ENCODE data around the gene LGI4. TPM values are rescaled to one million over a fixed set of nuclear protein-coding genes. Genes with fewer than 3 reads are reported as not detected.

Gene LGI4
- total and polyA plus RNA-seq, 11 donors, result 2.2 to 15.1 (median 6.0) TPM

GRCh38 chr19:35144600-35145436 is 10.0 kb upstream of the LGI4 start:
- peaks cover 0 to 38% (median 22%) of the 10 kb centered on the region in 12 donors for H3K4me1 ChIP-seq
- ATAC-seq, result no peak
- H3K27me3 ChIP-seq, result peaks cover 0 to 23% (median 0%) of the 10 kb centered on the region in 9 donors
- TF ChIP-seq POLR2A (IDR thresholded peaks at IDR 0.05) (no peak), CTCF (IDR thresholded peaks at IDR 0.05) (no peak)
- no peak overlapping the region for H3K4me3 ChIP-seq
- no peak for DNase-seq
- no peak overlapping the region for H3K27ac ChIP-seq
- intact Hi-C loops (cut with DNase I), result loop anchor here in 6 of 10 donors (5.0 to 10.0 kb wide), 3 partner anchors 120 to 127 kb away; partner anchors contain the start of gene USF2 (in 5 of the 6)
- no peaks in the 10 kb centered on the region for H3K9me3 ChIP-seq
- 28 to 40% (median 32%) methylated on average over 13 to 15 of the region's 15 CpGs for WGBS, 4 donors
- H3K36me3 ChIP-seq, result peaks cover 0 to 9% (median 0%) of the 10 kb centered on the region in 9 donors

- H3K4me1 ChIP-seq, result peaks cover 0 to 43% (median 25%) of the 10 kb centered on the region in 12 donors
These were observed 9.4 kb upstream of the LGI4 start for GRCh38 chr19:35144259-35144599.

GRCh38 chr19:35143818-35144217 is 9.0 kb upstream of the LGI4 start:
- ATAC-seq (no peak), DNase-seq (no peak)
- H3K4me3 ChIP-seq, result no peak overlapping the region
- H3K36me3 ChIP-seq, result peaks cover 0 to 9% (median 0%) of the 10 kb centered on the region in 9 donors
- intact Hi-C loops (cut with DNase I), result loop anchor here in 6 of 10 donors (5.0 to 10.0 kb wide), 3 partner anchors 121 to 128 kb away; partner anchors contain the start of gene USF2 (in 5 of the 6)
- peaks cover 0 to 44% (median 25%) of the 10 kb centered on the region in 12 donors for H3K4me1 ChIP-seq
- H3K27me3 ChIP-seq, result peaks cover 0 to 23% (median 0%) of the 10 kb centered on the region in 9 donors
- no peak overlapping the region for H3K27ac ChIP-seq
- 39 to 58% (median 53%) methylated on average over 3 of the region's 3 CpGs for WGBS, 4 donors
- TF ChIP-seq POLR2A (IDR thresholded peaks at IDR 0.05), result no peak
- no peak for TF ChIP-seq CTCF (IDR thresholded peaks at IDR 0.05)
- no peaks in the 10 kb centered on the region for H3K9me3 ChIP-seq

More at GRCh38 chr19:35144259-35144599, 9.4 kb upstream of the LGI4 start:
- 41 to 48% (median 43%) methylated on average over 5 to 6 of the region's 6 CpGs for WGBS, 4 donors
- Histone ChIP-seq H3K4me3 (no peak overlapping the region), H3K27me3 (peaks cover 0 to 23% (median 0%) of the 10 kb centered on the region in 9 donors), H3K36me3 (peaks cover 0 to 9% (median 0%) of the 10 kb centered on the region in 9 donors), H3K9me3 (no peaks in the 10 kb centered on the region), H3K27ac (no peak overlapping the region)
- no peak for TF ChIP-seq CTCF (IDR thresholded peaks at IDR 0.05)
- DNase-seq, result no peak
- ATAC-seq, result no peak
- intact Hi-C loops (cut with DNase I), result loop anchor here in 6 of 10 donors (5.0 to 10.0 kb wide), 3 partner anchors 121 to 128 kb away; partner anchors contain the start of gene USF2 (in 5 of the 6)

DNA sequence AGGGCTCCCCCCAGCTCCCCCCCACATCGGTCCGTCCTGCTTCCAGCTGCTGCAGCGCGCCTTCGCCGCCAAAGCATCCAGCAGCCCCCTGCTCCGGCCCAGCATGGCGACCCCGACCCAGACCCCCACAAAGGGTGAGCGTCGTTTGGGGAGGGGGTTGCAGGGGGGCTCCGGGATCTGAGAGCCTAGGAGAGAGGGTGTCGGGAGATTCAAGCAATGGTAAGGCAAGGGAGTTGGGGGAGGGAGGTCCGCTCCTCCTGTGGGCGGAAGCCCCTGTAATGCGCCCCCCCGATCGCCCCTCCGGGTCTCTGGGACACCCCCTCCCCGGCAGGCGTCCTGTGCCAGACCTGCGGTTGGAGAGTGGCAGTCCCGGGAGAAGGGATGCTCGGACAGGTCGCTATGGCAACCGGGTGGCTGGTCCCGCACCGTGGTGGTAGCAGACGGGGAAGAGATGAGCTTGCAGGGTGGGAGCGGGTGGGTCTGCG is 8.4 kb upstream of the LGI4 start, which contains the start of gene FXYD7:
TSS of gene FXYD7 (plus strand) at position 25 of the 485 bp plus-strand sequence. CDS start at position 104, 79 bp downstream.
- ATAC-seq (no peak), DNase-seq (peak in 1 of 5 donors; percentile 35)
- Histone ChIP-seq H3K4me3 (peak within 1 kb of the TSS in 3 of 12 donors; percentile 6 to 45 (median 7)), H3K36me3 (peaks cover 0 to 9% (median 0%) of the 10 kb centered on the region in 9 donors), H3K27ac (peak within 1 kb of the TSS in 1 of 12 donors; percentile 4), H3K9me3 (no peaks in the 10 kb centered on the region), H3K27me3 (peaks cover 0 to 23% (median 0%) of the 10 kb centered on the region in 9 donors), H3K4me1 (peaks cover 0 to 50% (median 28%) of the 10 kb centered on the region in 12 donors)
- intact Hi-C loops (cut with DNase I), result loop anchor here in 6 of 10 donors (5.0 to 10.0 kb wide), 3 partner anchors 122 to 129 kb away; partner anchors contain the start of gene USF2 (in 5 of the 6)
- TF ChIP-seq CTCF (IDR thresholded peaks at IDR 0.05) (peak in 6 of 12 donors; percentile 22 to 35 (median 28)), POLR2A (IDR thresholded peaks at IDR 0.05) (no peak)
- WGBS, 4 donors, result 21 to 47% (median 34%) methylated on average over 22 to 31 of the region's 31 CpGs
